GM06990 (cell line): ENCODE measurements around the gene MCM7.

Experiments used
- DNase-seq: peaks from one replicate; pipeline ENCODE4 v3.0.0-alpha.2; 2011; ENCODE audit not compliant: insufficient read length; ENCODE audit errors: extremely low read depth
- H3K27me3 ChIP-seq: replicated peaks from 2 replicates; pipeline ENCODE4 v1.6.0; 2011; ENCODE audit warnings: low read length; ENCODE audit not compliant: control insufficient read depth, insufficient read depth
- H3K36me3 ChIP-seq: 2 replicates; pipeline ENCODE4 v1.5.1; 2011; ENCODE audit warnings: low read length; ENCODE audit not compliant: control insufficient read depth, insufficient read depth
- H3K4me3 ChIP-seq: replicated peaks from 2 replicates; pipeline ENCODE4 v1.5.1; 2011; ENCODE audit warnings: low read depth, mild to moderate bottlenecking, control low read depth, low read length
- TF ChIP-seq, protein P1 (sequence below): IDR thresholded peaks from 2 replicates; pipeline ENCODE4 v1.5.1; 2011; ENCODE audit warnings: low read length, control low read depth, mild to moderate bottlenecking, inconsistent platforms; ENCODE audit not compliant: insufficient read depth, poor library complexity, severe bottlenecking

MCM7 gene

DNA sequence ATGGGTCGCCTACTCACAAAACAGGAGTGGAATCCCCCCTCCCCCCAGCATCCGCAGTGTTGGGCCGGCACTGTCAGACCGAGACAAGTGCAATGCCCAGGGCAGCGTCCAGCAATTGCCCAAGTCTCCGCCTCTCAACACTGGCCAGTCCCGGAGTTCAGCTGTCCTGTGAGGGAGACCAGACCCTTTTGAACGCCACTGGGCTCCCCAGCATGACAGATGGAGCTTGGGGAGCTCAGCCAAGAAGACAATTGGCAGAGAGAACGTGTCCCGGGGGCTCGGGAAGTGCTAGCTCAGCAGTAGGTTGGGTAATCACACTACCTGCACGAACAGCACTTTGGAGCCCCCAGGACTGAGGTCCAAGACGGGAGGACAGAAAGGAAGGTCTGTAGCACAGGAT is 7.7 kb downstream of the MCM7 start:
- no peak overlapping the region for H3K4me3 ChIP-seq
- TF ChIP-seq, protein P1, sequence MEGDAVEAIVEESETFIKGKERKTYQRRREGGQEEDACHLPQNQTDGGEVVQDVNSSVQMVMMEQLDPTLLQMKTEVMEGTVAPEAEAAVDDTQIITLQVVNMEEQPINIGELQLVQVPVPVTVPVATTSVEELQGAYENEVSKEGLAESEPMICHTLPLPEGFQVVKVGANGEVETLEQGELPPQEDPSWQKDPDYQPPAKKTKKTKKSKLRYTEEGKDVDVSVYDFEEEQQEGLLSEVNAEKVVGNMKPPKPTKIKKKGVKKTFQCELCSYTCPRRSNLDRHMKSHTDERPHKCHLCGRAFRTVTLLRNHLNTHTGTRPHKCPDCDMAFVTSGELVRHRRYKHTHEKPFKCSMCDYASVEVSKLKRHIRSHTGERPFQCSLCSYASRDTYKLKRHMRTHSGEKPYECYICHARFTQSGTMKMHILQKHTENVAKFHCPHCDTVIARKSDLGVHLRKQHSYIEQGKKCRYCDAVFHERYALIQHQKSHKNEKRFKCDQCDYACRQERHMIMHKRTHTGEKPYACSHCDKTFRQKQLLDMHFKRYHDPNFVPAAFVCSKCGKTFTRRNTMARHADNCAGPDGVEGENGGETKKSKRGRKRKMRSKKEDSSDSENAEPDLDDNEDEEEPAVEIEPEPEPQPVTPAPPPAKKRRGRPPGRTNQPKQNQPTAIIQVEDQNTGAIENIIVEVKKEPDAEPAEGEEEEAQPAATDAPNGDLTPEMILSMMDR: no peak
- peaks cover 64% of the 10 kb centered on the region for H3K36me3 ChIP-seq
- H3K27me3 ChIP-seq: no peaks in the 10 kb centered on the region
- DNase-seq: no peak

DNA sequence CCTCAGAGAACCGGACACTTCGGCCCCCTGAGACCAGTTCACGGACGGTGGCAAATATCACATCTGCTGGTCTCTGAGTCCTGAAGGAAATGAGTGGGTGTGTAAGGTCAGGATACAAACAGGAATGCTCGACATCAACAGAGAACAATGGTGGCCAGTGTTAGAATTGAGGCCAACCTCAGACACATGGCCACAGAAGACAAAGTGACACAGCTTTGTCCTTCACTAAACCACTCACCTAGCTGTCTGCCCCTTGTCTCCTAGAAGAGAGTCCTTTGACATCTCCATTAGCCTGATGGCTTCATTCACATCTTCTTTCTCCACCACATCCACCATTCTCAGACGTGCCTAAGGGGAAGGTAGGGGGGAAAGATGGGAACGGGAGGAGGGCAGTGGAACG is 8.1 kb downstream of the MCM7 start:
- DNase-seq: no peak
- no peak overlapping the region for H3K4me3 ChIP-seq
- TF ChIP-seq, protein P1: no peak
- peaks cover 59% of the 10 kb centered on the region for H3K36me3 ChIP-seq
- H3K27me3 ChIP-seq: no peaks in the 10 kb centered on the region

DNA sequence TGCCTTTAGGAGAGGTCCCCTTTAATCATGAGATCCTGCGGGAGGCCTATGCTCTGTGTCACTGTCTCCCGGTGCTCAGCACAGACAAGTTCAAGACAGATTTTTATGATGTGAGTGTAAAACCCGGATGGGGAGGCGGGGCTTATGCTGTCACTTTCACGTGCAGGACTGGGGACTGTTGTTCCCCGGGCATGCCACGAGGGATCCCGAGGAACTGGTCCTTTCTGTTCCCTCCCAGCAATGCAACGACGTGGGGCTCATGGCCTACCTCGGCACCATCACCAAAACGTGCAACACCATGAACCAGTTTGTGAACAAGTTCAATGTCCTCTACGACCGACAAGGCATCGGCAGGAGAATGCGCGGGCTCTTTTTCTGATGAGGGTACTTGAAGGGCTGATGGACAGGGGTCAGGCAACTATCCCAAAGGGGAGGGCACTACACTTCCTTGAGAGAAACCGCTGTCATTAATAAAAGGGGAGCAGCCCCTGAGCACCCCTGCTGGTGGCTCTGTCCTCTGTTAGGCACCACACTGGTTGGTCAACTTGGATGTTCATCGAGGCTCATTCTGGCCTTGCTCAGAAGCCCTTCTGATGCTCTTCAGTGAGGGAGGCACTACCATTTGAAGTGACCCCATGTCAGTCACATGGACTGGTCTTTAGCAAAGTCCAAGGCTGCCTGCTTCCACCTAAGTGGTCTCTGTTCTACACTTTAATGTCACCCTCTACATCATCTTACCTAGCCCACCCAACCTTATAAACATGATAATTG is 9.6 kb downstream of the MCM7 start:
- TF ChIP-seq, protein P1: no peak
- no peak overlapping the region for H3K4me3 ChIP-seq
- H3K27me3 ChIP-seq: no peaks in the 10 kb centered on the region
- peaks cover 49% of the 10 kb centered on the region for H3K36me3 ChIP-seq
- DNase-seq: no peak

DNA sequence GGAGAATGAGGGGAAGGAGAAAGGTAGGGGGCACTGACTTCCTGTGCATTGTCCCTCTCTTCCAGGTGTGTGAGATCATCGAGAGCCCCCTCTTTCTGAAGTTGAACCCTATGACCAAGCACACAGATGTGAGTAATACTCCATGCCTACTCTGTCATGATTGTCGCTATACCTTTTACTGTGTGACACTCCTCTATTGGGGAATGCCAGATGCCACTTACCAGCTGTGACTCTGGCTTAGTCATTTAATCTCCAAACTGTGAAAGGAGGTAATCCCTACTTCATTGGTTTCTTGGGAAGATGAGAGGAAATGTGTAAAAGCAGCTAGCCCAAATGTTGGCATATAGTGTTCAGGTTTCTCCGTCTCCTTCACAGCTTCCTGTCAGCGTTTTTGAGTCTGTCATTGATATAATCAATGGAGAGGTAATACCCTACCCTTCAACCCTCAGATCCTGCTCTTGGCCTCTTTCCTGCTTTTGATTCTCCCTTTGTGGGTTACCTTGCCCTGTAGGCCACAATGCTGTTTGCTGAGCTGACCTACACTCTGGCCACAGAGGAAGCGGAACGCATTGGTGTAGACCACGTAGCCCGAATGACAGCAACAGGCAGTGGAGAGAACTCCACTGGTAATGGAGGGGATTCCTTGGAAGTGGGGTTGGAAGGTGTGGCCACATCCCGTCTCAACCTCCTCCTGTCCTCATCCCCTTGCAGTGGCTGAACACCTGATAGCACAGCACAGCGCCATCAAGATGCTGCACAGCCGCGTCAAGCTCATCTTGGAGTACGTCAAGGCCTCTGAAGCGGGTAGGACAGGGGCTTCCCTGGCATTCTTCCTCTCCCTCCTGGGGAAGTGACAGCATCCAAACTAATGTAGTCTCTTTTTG is 10.4 kb downstream of the MCM7 start:
- no peak for DNase-seq
- no peaks in the 10 kb centered on the region for H3K27me3 ChIP-seq
- H3K36me3 ChIP-seq: peaks cover 44% of the 10 kb centered on the region
- TF ChIP-seq, protein P1: no peak
- H3K4me3 ChIP-seq: no peak overlapping the region

DNA sequence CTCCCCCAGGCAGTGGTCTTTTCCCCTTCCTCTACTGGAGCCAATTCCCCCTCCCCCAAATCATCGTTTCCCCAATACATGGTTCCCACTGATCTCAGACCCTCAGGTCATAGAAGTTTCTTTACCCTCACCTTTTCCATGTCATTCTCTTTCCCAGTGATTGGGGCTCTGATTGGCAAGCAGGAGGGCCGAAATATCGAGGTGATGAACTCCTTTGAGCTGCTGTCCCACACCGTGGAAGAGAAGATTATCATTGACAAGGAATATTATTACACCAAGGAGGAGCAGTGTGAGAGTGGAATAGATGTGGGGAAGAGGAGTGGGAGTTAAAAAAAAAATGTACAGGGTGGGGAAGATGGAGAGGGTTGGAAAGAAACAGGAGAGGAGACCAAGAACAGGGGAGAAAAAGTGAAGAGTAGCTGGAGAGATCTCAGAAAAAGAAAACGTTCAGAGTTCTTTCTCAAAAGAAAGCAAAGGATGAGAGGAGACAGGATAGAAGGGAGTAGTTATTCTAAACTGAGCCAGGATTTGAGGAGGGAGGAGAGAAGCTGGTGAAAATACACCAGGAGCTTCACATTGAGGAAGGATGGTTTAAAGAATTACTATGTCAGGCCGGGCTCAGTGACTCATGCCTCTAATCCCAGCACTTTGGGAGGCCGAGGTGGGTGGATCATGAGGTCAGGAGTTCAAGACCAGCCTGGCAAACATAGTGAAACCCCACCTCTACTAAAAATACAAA is 11.6 kb downstream of the MCM7 start:
- TF ChIP-seq, protein P1: no peak
- Histone ChIP-seq H3K36me3 (peaks cover 37% of the 10 kb centered on the region), H3K27me3 (no peaks in the 10 kb centered on the region), H3K4me3 (peak overlapping the region; percentile 87)
- DNase-seq: no peak
